HAP-1 (cell line): ENCODE measurements around the gene ATP5MC2.
"Not testable (repeated sequence)": the region's sequence is repeated elsewhere in the genome, so short reads cannot be mapped to it uniquely, and the experiment has no call there.

Experiments
- DNase-seq, 2 experiments: peaks; one replicate each; pipeline ENCODE4 v3.0.0-alpha.2; 2016 to 2020; ENCODE audit warnings: low spot score in 2 of 2
- H3K27me3 ChIP-seq: fragments of 250-450 bp; sonication (Bioruptor Pico); 2 replicates; pipeline ENCODE4 v1.5.1; 2020; ENCODE audit warnings: low read depth, mild to moderate bottlenecking, moderate library complexity
- H3K36me3 ChIP-seq: fragments of 250-450 bp; sonication (Bioruptor Pico); replicated peaks from 2 replicates; pipeline ENCODE4 v1.5.1; 2020; ENCODE audit warnings: mild to moderate bottlenecking
- H3K4me1 ChIP-seq: fragments of 250-450 bp; sonication (Bioruptor Pico); 2 replicates; pipeline ENCODE4 v1.5.1; 2020; ENCODE audit warnings: mild to moderate bottlenecking
- H3K4me3 ChIP-seq: fragments of 250-450 bp; sonication (Bioruptor Pico); 2 replicates; pipeline ENCODE4 v1.5.1; 2020; ENCODE audit warnings: mild to moderate bottlenecking, moderate library complexity
- H3K9me3 ChIP-seq: fragments of 250-450 bp; sonication (Bioruptor Pico); 2 replicates; pipeline ENCODE4 v1.5.1; 2020; ENCODE audit warnings: mild to moderate bottlenecking, moderate library complexity
- in situ Hi-C: fragments of 300-500 bp; cut with MboI; formaldehyde crosslinking; loops from 3 replicates; pipeline ENCODE4 v1.14.3; 2020; ENCODE audit warnings: low sequenced_read_pairs, inconsistent platforms, mixed read lengths

ATP5MC2 gene

GRCh38 chr12:53675701-53676607, at the start of gene ATP5MC2:
ATP5MC2 (minus strand) TSS chr12:53676083; CDS start chr12:53672614, 3,469 bp downstream.
- no peaks in the 10 kb centered on the region for H3K9me3 ChIP-seq
- H3K36me3 ChIP-seq: peaks cover 36% of the 10 kb centered on the region
- peak; percentile 96 to 97 for DNase-seq
- H3K4me1 ChIP-seq: peaks cover 15% of the 10 kb centered on the region
- peak within 1 kb of the TSS; percentile 78 for H3K4me3 ChIP-seq
- H3K27me3 ChIP-seq: peaks cover 10% of the 10 kb centered on the region
- in situ Hi-C loops: loop anchor here (10.0 kb wide), 1 partner anchor 131 kb away; no protein-coding TSS in a partner anchor

DNA sequence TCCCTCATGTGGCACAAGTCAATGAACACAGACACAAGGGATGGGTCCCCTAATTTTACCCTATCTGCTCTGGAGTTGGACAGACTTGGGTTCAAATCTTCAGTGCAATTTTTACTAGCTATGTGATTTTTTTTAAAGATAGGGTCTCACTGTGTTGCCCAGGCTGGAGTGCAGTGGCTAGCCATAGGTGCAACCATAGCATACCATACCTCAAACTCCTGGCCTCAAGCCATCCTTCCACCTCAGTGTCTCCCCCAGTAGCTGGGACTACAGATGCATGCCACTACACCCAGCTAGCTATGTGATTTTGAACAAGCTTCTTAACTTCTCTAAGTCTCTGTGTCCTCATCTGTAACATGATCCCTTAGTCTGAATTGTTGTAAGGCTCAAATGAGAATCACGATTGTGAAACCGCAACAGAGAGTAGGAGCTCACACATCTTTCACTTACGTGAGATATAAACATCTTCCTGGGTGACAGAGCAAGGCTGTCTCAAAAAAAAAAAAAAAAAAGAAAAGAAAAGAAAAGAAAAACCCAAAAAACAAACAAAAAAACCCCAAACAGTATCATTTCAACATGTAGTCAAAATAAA, 46.7 kb upstream of the ATP5MC2 start:
- Histone ChIP-seq H3K9me3 (no peaks in the 10 kb centered on the region), H3K4me3 (no peak overlapping the region), H3K27me3 (no peaks in the 10 kb centered on the region), H3K36me3 (no peaks in the 10 kb centered on the region), H3K4me1 (no peaks in the 10 kb centered on the region)
- DNase-seq: no peak
- in situ Hi-C loops: no loop called here

DNA sequence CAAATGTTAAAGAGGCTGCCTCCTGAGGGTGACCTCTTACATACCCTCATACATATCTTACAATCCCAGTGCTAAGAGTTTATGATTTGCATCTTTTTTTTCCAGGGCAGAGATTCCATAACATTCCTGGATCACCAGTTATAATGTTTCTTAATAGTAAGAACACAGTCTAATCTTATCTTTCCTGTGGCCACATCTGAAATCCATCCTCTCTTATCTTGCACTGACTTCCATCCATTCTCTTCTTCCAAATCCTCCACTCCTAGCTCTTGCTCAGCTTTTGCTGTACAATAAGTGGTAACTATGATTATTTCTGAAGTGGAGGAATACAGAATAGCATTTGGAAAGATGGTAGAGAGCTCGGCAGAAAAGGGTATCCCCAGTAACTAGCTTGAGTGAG, 45.1 kb upstream of the ATP5MC2 start:
- DNase-seq: no peak
- Histone ChIP-seq H3K9me3 (no peaks in the 10 kb centered on the region), H3K27me3 (no peaks in the 10 kb centered on the region), H3K36me3 (no peaks in the 10 kb centered on the region), H3K4me1 (no peaks in the 10 kb centered on the region), H3K4me3 (no peak overlapping the region)
- in situ Hi-C loops: no loop called here

- H3K4me1 ChIP-seq: no peaks in the 10 kb centered on the region
- H3K4me3 ChIP-seq: no peak overlapping the region
- no peak for DNase-seq
- no peaks in the 10 kb centered on the region for H3K36me3 ChIP-seq
- in situ Hi-C loops: no loop called here
- no peaks in the 10 kb centered on the region for H3K9me3 ChIP-seq
- H3K27me3 ChIP-seq: no peaks in the 10 kb centered on the region
Observed at GRCh38 chr12:53719649-53720048, 43.8 kb upstream of the ATP5MC2 start.

GRCh38 chr12:53718567-53718966, 42.7 kb upstream of the ATP5MC2 start:
- H3K4me3 ChIP-seq, H3K27me3 ChIP-seq, in situ Hi-C loops, DNase-seq, H3K9me3 ChIP-seq, H3K4me1 ChIP-seq, H3K36me3 ChIP-seq: not testable (repeated sequence)

- no peaks in the 10 kb centered on the region for H3K27me3 ChIP-seq
- in situ Hi-C loops: no loop called here
- no peak overlapping the region for H3K4me3 ChIP-seq
- no peaks in the 10 kb centered on the region for H3K4me1 ChIP-seq
- H3K9me3 ChIP-seq: no peaks in the 10 kb centered on the region
- DNase-seq: no peak
- no peaks in the 10 kb centered on the region for H3K36me3 ChIP-seq
Observed at GRCh38 chr12:53717319-53717718, 41.4 kb upstream of the ATP5MC2 start.

DNA sequence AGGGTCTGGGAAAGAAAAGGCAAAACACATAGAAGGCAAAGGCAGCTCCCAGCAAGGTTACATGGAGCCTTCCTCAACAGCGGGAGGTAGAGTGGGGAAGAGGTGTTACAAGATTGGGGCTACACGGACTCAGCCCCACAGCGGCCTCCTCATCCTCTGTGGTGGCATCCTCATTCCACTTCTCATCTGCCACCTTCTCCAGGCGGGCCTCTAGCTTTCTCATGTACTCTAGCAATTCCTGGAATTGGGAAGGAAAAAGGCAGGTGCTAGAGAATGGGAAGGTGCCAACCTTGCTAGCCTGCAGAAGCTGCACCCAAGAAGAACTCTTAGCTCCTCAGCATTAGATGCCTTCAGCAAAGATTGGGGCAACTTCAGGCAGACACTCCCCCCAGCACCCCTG, 38.1 kb upstream of the ATP5MC2 start:
- H3K9me3 ChIP-seq: no peaks in the 10 kb centered on the region
- in situ Hi-C loops: no loop called here
- peaks cover 12% of the 10 kb centered on the region for H3K27me3 ChIP-seq
- H3K4me3 ChIP-seq: no peak overlapping the region
- H3K4me1 ChIP-seq: no peaks in the 10 kb centered on the region
- no peak for DNase-seq
- H3K36me3 ChIP-seq: no peaks in the 10 kb centered on the region

GRCh38 chr12:53713516-53713915, 37.6 kb upstream of the ATP5MC2 start:
- in situ Hi-C loops: no loop called here
- Histone ChIP-seq H3K4me3 (no peak overlapping the region), H3K36me3 (no peaks in the 10 kb centered on the region), H3K9me3 (no peaks in the 10 kb centered on the region), H3K27me3 (peaks cover 17% of the 10 kb centered on the region), H3K4me1 (no peaks in the 10 kb centered on the region)
- DNase-seq: no peak

DNA sequence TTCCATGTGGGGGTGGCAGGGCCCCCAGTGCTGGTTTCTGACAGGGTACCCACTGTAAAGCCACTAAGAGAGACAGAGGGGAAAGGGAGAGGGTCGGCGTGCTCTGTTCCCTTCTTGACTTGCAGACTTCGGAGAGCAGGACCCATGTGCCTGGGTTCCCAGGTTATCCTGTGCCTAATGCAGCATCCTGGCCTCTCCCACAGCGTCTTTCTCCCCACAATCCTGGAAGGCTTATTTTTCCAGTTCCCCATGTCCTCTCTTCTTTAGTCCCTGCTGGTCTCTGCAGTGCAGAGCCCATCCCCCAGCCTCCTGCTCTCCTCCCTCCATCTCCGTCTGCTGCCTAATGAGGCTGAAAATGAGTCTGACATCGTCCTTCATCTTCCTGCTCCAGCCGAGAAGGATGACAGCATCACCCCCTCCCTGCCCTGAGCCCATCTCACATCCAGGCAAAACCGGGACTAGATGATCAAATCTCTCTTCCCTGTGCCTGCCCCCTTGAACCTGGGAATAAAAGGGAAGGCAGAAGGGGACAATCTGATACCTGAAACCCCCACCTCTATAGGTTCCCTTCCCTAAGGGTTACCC, 36.3 kb upstream of the ATP5MC2 start:
- Histone ChIP-seq H3K27me3 (peaks cover 25% of the 10 kb centered on the region), H3K4me3 (no peak overlapping the region), H3K4me1 (no peaks in the 10 kb centered on the region), H3K36me3 (no peaks in the 10 kb centered on the region), H3K9me3 (no peaks in the 10 kb centered on the region)
- in situ Hi-C loops: no loop called here
- DNase-seq: no peak

DNA sequence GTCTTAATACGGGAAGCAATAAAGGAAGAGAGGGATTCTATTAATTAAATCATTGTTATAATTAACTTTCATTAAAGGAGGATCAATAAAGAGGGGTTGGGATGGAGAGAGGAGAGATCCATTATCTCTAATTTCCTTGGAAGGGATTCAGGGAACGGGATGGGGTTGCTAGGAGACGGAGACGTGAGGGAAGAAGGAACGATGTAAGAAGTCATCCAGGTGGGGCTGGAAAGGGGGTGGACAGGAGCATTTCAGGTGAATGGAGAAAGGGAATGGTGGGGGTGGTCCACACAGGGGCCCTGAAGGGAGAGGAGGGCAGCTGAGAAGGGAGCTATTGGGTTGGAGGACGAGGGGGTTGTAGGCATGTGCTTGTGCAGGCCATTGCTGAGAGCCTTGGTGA, 34.2 kb upstream of the ATP5MC2 start:
- no peaks in the 10 kb centered on the region for H3K36me3 ChIP-seq

DNA sequence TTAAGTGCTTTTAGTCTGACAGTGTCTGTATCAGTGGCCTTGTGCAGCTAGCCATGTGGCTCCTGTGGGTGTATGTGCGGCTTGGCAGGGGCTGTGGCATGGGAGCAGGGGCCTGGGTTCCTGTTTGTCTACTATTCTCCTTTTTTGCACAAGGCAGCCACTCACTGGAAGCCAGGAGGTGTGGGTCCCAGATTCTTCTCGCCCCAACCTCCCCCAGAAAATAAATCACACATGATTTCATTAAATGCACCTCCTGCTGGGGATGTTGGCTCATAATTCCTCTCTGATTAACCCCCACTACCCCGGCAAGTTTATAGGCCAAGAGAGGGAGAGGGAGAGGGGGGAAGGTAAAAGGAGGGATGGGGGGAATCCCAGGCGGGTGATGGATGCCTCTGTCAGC, 33.8 kb upstream of the ATP5MC2 start:
- no peak for DNase-seq
- Histone ChIP-seq H3K27me3 (peaks cover 43% of the 10 kb centered on the region), H3K4me1 (no peaks in the 10 kb centered on the region), H3K4me3 (no peak overlapping the region), H3K36me3 (no peaks in the 10 kb centered on the region), H3K9me3 (no peaks in the 10 kb centered on the region)
- in situ Hi-C loops: no loop called here

More for the DNA sequence above, 34.2 kb upstream of the ATP5MC2 start:
- in situ Hi-C loops: no loop called here
- DNase-seq: no peak
- Histone ChIP-seq H3K4me1 (no peaks in the 10 kb centered on the region), H3K27me3 (peaks cover 40% of the 10 kb centered on the region), H3K9me3 (no peaks in the 10 kb centered on the region), H3K4me3 (no peak overlapping the region)

DNA sequence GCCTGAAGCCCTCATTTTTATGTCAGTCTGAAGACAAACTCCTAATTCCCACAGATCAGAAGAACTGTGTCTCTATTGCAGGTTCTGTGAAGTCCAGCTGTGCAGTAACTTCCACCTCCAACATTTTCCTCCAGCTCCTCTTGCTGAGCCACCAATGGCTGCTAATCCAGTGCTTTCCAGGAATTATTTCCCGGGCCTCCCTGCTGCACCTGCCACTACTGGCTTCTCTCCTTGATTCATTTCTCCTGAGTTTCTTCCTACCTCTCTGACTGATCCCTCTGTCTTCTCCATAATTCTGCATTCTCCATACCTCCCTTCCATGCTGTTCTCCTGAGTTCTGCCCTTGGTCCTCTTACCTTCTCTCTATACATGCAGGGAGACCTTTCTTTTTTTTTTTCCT, 30.2 kb upstream of the ATP5MC2 start:
- H3K4me3 ChIP-seq: no peak overlapping the region
- no peak for DNase-seq
- H3K9me3 ChIP-seq: no peaks in the 10 kb centered on the region
- H3K4me1 ChIP-seq: no peaks in the 10 kb centered on the region; the same call in 1 of the 2 replicates
- in situ Hi-C loops: no loop called here
- peaks cover 66% of the 10 kb centered on the region for H3K27me3 ChIP-seq
- H3K36me3 ChIP-seq: no peaks in the 10 kb centered on the region

- in situ Hi-C loops: loop anchor here (5.0 kb wide), 1 partner anchor 39 kb away; no protein-coding TSS in a partner anchor
- Histone ChIP-seq H3K36me3 (no peaks in the 10 kb centered on the region), H3K9me3 (no peaks in the 10 kb centered on the region), H3K4me3 (no peak overlapping the region), H3K27me3 (peaks cover 74% of the 10 kb centered on the region), H3K4me1 (no peaks in the 10 kb centered on the region; the same call in 1 of the 2 replicates)
- no peak for DNase-seq
Observed at GRCh38 chr12:53703756-53704155, 27.9 kb upstream of the ATP5MC2 start.
